Measurements from ENCODE around the gene PTPRC. TPM values are rescaled to one million over a fixed set of nuclear protein-coding genes. Genes with fewer than 3 reads are reported as not detected.
"Not testable (repeated sequence)": the region's sequence is repeated elsewhere in the genome, so short reads cannot be mapped to it uniquely, and the experiment has no call there.

Gene PTPRC, protein sequence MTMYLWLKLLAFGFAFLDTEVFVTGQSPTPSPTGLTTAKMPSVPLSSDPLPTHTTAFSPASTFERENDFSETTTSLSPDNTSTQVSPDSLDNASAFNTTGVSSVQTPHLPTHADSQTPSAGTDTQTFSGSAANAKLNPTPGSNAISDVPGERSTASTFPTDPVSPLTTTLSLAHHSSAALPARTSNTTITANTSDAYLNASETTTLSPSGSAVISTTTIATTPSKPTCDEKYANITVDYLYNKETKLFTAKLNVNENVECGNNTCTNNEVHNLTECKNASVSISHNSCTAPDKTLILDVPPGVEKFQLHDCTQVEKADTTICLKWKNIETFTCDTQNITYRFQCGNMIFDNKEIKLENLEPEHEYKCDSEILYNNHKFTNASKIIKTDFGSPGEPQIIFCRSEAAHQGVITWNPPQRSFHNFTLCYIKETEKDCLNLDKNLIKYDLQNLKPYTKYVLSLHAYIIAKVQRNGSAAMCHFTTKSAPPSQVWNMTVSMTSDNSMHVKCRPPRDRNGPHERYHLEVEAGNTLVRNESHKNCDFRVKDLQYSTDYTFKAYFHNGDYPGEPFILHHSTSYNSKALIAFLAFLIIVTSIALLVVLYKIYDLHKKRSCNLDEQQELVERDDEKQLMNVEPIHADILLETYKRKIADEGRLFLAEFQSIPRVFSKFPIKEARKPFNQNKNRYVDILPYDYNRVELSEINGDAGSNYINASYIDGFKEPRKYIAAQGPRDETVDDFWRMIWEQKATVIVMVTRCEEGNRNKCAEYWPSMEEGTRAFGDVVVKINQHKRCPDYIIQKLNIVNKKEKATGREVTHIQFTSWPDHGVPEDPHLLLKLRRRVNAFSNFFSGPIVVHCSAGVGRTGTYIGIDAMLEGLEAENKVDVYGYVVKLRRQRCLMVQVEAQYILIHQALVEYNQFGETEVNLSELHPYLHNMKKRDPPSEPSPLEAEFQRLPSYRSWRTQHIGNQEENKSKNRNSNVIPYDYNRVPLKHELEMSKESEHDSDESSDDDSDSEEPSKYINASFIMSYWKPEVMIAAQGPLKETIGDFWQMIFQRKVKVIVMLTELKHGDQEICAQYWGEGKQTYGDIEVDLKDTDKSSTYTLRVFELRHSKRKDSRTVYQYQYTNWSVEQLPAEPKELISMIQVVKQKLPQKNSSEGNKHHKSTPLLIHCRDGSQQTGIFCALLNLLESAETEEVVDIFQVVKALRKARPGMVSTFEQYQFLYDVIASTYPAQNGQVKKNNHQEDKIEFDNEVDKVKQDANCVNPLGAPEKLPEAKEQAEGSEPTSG (N-terminal part only)
- not detected in 2 replicates for total RNA-seq (2014; rRNA removed; shearing (Covaris generic))

DNA sequence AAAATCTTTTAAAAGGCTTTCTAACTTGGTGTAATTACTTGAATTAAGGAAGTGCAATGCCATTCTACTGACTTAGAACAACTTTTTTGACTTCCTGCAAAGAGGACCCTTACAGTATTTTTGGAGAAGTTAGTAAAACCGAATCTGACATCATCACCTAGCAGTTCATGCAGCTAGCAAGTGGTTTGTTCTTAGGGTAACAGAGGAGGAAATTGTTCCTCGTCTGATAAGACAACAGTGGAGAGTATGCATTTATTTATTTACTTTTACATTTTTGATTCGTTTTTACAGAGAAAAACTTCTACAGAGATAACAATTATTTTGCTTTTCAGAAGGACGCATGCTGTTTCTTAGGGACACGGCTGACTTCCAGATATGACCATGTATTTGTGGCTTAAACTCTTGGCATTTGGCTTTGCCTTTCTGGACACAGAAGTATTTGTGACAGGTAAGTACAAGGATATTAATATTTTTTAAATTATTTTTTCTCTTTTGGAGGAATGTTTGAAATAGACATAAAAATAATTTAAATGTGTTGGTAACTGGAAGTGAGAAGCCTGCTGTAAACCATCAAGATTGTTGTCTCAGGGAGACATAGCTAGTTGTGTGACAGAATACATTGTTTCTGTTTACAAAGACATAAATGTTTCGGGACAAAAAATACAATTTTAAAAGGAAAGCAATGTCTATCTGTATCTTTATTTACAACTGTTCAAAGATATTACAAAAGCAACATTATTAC lies at the start of gene PTPRC:
TSS of gene PTPRC (plus strand) at position 147 of the 742 bp plus-strand sequence. CDS start at position 376, 229 bp downstream.
- DNase-seq (ENCODE audit: low read depth) = no peak

DNA sequence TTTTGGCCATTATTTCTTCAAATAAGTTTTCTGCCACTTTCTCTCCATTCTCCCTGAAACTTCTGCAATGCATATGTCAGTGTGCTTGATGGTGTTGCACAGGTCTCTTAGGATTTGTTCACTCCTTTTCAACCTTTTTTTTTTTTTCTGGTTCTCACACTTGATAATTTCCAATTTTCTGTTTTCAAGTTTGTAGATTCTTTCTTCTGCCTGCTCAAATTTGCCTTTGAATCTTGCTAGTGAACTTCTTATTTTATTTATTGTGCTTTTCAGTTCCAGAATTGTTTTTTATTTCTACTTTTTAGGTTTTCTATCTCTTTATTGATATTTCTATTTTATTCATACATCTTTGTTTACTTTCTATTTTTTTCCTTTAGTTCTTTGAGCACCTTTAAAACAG lies 48.4 kb upstream of the PTPRC start:
- no peak for DNase-seq (ENCODE audit: low read depth)

DNA sequence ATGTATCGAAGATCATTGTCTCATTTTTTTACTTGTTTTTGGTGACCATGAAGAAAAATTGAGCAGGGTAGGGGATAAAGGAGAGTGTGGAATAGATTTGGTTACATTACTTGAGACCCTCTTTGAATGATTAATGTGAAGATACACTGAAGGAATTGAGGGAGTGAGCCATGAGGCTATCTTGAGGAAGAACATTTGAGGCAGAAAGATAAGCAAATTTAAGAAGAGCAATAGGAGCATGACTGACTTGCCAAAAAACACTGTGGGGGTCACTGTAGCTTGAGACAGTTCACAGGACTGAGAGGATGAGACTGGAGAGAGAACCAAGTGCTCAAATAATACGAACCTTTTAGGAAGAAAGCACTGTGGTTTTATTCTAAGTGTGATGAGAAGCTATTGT lies 43.1 kb upstream of the PTPRC start:
- DNase-seq (ENCODE audit: low read depth) = no peak

DNA sequence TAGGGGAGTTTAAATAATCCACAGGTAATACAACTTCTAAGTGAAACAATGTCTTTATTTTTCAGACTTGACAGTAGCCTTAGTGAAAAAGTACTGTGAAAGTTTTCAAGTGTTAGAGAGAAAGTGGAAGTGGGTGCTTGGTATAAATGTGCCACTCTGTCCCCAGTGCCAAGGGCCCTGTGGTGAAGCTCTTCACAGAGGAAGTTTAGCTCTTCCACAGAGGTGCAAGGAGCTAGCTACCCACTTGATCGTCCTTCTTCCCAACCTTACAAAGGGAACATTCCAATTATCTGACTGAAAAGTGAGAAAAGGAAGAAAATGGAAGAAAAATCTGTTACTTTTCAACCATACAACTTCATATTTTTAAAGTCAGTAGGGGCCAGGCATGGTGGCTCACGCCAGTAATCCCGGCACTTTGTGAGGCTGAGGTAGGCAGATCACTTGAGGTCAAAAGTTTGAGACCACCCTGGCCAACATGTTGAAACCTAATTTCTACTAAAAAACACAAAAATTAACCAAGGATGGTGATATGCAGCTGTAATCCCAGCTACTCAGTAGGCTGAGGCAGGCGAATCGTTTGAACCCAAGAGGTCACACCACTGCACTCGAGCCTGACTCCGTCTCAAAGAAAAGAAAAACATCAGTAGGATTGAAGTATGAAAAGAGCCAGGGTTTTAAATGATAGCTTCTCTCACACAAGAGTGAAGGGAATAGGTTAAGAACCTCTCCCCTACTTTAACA lies 41.0 kb upstream of the PTPRC start:
- no peak for DNase-seq (ENCODE audit: low read depth)

DNA sequence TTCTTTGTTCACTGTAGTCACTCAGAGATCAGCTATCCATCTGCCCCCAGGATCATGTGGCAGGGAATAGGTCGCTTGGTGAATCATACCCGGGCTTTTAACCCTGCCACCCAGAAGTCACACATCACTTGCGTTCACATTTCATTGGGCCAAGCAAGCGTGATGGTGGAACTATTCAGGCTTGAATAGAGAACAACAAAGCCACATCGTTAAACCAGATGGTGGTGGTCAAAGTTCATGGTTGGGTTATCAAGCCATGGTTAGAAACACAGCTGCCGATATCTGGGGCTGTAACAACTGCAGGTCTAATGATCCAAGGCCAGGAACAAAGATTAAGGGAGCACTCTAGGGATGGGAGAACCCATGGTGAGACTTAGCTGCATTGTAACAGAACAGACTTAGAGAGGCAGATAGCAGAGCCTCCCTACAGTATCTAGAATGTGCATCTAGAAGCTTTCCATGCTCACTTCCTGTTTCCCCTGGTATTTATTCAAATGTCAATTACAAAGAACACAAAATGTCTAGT lies 40.0 kb upstream of the PTPRC start:
- no peak for DNase-seq (ENCODE audit: low read depth)

DNA sequence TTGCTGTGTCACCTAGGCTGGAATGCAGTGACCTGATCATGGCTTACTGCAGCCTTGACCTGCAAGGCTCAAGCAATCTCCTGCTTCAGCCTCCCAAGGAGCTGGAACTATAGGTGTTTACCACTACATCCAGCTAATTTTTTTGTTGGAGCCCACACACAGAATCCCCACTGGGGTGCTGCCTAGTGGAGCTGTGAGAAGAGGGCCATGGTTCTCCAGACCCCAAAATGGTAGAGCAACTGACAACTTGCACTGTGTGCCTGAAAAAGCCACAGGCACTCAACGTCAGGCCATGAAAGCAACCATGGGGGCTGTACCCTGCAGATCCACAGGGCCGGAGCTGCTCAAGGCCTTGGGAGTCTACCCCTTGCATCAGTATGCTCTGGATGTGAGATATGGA lies 39.1 kb upstream of the PTPRC start:
- DNase-seq (ENCODE audit: low read depth) = no peak

DNA sequence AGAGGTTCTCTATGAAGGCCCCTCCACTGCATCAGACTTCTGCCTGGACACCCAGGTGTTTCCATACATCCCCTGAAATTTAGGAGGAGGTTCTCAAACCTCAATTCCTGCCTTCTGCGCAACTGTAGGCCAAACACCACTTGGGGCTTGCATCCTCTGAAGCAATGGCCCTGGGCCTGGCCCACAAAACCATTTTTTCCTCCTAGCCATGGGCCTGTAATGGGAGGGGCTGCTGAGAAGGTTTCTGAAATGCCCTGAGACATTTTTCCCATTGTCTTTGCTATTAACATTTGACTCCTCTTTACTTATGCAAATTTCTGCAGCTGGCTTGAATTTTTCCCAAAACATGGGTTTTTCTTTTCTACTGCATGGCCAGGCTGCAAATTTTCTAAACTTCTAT lies 37.9 kb upstream of the PTPRC start:
- no peak for DNase-seq (ENCODE audit: low read depth)

DNA sequence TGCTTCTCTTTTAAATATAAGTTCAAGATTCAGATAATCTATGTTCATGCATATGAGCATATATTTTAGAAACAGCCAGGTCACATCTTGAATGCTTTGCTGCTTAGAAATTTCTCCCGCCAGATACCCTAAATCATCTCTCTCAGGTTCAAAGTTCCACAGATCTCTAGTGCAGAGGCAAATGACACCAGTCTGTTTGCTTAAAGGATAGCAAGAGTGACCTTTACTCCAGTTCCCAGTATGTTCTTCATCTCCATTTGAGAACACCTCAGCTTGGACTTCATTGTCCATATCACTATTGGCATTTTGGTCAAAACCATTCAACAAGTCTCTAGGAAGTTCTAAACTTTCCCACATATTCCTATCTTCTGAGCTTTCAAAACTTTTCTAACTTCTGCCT lies 37.5 kb upstream of the PTPRC start:
- DNase-seq (ENCODE audit: low read depth) = not testable (repeated sequence)

DNA sequence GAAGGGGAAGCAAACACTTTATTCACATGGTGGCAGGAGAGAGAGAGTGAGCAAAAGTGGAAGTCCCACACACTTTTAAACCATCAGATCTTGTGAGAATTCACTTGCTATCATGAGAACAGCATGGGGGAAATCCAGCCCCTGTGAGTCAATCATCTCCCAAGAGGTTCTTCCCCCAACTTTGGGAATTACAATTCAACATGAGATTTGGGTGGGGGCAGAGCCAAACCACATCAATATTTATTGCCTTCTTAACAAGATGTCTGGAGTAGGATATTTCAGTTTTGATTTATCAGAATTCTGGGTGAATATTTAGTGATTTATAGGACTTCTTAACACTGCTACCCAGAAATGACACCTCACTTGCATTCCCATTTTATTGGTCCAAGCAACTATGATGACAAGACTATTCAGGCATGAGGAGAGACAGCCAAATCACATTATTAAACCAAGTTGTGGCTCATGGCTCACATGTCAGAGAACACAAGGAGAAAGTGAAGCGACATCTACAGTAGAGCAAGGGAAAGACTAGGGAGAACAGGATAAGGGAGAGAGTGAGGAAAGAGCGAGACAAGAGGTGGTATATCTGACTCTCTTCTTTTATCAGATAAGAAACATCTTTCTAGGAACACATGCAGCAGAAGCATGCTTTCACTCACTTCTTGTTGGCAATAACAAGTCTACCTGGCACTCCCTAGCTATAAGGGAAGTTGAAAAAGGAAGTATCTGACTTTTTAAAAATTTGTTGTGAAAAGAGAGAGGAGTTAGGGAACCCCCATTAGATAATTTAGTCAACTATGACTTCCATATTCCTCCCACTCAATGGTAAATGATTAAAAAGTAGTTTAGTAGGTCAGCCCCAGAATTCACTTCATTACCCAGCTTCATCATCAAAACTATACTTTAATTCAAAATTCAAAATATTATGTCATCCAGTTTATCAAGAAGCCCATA lies 36.6 kb upstream of the PTPRC start:
- no peak for DNase-seq (ENCODE audit: low read depth)

DNA sequence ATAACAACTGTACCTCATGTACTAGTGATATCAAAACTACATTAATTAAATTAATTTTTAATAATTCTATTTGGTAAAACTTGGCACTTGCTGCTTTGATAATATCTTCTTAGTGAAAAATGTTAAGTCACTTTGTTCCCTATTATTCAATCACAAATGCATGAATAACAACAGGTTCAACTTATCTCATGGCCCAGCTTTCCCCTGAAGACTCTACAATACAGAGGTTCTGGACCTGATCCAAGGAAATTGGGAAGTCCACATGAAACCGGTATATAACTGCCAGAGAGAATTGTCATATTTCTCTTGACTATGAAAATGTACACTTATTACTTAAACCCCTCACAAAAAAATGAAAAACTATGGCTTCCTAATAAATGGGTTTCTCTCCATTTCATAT lies 33.9 kb upstream of the PTPRC start:
- no peak for DNase-seq (ENCODE audit: low read depth)

DNA sequence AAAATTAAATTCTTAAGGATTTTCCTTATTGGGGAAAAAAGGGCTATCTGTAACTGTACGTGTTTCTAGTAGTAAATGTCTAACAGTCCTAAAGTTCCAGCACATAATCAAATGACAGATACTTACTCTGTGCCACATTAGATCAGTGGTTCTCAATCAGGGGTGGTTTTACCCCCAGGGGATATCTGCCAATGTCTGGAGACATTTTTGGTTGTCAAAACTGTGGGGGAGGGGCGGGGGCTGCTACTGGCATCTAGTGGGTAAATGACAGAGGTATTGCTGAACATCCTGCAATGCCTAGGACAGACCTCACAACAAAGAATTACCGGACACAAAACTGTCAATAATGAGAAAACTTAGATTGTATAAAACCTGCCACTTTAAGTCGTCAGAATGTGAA lies 33.4 kb upstream of the PTPRC start:
- DNase-seq (ENCODE audit: low read depth) = no peak

DNA sequence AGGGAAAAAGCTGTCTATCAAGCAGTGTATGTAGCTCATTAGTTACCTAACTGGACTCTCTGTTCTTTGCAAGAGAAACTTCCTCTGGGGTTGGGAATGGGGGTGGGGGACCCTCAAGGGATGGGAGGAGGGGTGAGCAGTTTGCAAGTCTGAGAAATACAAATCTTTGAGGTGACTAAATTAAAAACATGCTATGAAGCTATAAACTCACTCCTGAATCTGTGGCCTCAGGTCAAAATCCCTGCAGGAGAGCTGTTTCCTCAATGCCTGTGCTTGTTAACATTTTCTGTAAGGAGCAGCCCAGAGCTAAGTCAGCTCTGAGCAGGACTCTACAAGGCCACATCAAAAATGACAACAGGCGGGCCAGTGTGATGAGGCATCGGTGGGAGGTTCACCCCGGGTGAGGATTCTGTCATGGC lies 32.8 kb upstream of the PTPRC start:
- DNase-seq (ENCODE audit: low read depth) = no peak

DNA sequence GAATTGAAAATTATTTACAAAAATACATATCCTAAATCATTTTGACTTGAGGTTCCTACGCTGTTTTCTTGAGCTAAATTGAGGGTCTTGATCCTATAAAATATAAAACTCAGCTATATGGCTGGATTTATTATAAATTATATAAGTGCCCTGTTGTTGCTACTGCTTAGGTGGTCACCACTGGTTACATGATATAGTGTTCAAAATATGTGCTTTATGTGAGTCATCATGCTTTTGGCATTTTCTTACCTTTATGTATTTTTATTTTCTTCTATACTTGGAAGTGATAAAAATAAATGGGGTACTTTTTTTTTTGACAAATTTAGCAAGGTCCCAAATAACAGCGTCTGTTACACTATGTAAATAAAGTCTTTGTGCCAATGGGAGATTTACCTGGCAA lies 31.1 kb upstream of the PTPRC start:
- DNase-seq (ENCODE audit: low read depth) = no peak

DNA sequence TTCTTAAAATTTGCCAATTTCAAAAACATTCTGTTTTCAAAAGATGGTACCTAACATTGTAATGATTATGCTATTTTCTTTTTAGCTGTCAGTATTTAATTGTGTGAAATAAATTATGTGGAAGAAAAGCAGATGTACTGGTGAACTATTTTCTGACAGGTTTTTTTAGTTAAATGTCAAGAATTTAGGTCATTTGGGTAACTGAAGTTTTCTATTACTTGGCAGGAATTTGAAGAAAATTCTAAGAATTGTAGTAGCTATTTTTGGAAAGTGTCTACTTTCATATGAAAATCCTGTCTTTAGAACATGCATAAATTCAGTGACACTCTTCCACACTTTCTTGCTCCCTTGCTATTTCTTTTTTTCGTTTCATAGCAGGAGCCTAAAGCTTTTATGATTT lies 28.5 kb upstream of the PTPRC start:
- no peak for DNase-seq (ENCODE audit: low read depth)

DNA sequence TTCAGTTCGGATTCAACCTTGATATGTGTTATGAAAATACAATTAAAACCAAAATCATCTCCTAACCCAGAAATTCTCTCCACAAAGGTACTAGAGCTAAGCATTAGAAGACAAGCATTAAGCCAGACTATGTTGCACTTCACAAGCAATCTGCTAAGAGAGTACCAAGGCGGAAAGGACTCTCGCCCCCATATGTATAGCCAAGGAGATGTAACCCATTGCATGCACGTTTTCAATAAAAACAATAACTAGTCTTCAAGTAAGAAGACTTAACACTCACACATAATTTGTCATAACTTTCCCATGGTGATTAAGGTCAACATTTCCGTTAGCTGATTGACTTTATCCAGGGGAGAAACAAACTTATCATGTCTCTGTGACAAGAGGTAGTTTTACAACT lies 27.6 kb upstream of the PTPRC start:
- no peak for DNase-seq (ENCODE audit: low read depth)

DNA sequence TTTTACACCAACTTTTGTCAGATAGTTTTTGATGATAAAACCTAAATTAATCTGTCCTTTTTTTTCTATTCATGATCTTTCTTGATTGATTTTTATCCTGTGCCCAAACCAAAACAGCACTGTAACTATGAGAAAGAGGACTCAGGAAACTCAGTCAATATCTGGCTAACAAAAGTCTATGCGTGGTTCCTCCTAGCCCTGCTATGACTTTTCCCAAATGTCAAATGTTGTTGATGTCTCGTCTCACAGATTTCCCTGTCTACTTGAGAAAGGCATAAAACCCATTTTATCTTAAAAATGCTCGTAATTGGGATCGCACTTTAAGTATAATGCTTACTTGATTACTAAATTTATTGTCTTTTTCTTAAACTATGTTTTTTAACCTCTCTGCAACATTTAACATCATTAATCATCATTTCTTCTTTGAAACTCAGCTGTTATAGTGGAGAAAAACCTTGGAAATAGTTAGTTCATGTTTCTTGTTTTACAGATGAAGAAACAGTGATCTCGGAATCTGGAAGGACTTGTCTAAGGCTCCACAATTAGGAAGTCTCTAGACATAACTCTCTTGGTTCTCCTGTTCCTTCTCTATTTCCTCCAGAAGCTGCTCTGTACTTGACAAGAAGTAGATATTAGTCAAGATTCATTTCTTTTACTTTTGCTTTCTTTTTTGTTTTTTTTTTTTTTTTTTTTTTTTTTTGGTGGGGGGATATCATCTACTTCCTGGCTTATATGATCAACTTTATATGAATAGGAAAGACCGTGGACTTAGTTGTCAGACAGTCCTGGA lies 26.2 kb upstream of the PTPRC start:
- no peak for DNase-seq (ENCODE audit: low read depth)

DNA sequence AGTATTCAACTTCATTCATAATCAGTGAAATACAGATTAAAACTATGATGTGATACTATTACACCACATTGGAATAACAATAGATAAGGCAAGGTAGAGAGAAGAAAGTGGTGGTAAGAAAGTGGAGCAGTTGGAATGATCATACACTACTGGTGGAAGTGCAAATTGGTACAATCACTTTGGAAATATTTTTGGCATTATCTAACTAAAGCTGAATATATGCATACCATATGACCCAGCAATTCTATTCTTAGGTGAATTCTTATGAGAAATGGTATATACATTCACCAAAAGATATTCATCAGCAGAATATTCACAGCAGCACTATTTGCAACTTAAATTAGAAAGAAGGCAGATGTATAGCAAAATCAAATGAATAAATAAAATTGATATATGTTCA lies 21.4 kb upstream of the PTPRC start:
- DNase-seq (ENCODE audit: low read depth) = no peak

DNA sequence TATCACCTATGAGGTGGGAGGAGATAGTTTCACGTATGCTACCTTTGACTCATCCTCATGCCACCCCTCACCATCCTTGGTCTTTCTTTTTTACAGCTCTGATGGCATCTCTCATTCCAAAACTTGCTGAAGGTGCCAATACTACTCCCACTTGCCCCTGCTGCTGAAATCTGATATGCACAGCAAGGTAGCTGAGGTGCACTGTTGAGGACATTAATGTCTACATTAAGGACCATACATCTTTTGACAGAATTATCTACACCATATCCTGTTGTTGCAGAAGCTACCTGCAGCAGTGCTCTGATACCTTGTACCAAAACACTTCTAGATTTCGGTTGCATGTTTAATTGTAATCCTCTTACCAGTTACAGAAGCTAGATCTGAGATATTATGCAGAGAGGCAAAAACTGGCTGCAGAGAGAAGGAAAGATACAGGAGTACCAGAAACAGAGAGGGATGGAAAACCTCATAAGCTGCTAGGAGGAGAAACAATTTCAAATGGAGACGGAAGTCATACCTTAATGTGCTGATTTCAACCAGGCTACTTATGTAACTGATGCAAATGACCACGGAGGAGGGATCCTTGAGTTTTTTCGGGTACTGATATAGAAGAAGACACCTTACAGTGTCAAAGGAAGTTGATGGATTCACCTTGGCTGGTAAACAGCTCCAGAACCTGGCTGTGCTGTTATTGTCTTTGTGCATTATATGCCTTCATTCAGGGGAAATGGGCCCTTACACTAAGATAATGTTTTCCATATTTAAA lies 19.3 kb upstream of the PTPRC start:
- DNase-seq (ENCODE audit: low read depth) = no peak

Measured in Daoy (cell line).